SH-SY5Y (cell line): ENCODE results near the gene HPD.

Experiments
- GATA2 ChIP-seq: IDR thresholded peaks from 2 replicates; pipeline ENCODE4 v1.6.1; 2011; ENCODE audit warnings: mild to moderate bottlenecking, low read depth, low read length
- GATA3 ChIP-seq: IDR thresholded peaks from 2 replicates; pipeline ENCODE4 v1.6.1; 2011; ENCODE audit warnings: low read depth, mild to moderate bottlenecking, low read length, moderate library complexity

DNA sequence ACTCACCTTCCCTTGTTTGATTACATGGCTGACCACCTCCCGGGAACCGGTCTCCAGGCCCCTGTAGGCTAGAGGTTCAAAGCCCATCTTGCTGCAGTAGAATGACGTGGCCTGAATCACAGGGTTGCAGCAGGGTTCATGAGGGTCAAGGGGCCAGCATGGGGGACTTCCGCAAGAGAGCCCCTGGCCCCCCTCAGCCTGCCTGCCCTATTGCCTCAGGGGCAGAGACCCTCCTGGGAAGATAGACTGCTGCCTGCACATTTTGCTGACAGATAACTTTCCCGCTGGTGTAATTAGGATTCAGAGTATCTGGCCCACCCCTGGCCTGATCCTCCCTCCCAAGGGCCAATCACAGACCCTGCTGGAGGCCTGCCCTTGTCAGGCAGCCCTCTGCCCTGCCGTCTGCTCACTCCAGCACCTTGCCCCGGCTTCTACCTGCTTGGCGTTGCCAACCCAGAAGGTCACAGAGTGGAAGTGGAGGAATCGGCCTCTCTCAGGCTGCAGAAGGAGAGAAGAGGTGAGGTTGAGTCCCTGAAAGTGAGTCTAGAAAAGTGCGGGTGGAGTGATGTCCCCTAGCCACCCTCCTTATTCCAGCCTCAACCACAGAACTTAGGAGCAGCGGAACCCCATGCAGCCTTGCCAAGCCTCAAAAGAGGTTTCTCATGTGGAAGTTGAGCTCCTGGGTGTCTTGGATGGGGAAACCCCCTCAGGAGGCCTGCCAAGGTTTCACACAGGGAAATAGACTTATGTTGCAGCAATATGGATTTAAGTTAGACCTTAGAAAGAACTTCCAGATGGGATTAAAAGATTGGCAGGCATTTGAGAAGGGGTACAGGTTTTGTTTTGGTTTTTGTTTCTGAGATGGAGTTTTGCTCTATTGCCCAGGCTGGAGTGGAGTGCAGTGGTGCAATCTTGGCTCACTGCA, 1.1 kb downstream of the HPD start:
- TF ChIP-seq GATA2 (no peak), GATA3 (no peak)
